Kidney glomerular epithelial cell (primary cell): Measurements from ENCODE around the gene POTEB3.
"Not testable (repeated sequence)": the region's sequence is repeated elsewhere in the genome, so short reads cannot be mapped to it uniquely, and the experiment has no call there.

Source experiments
- DNase-seq: peaks from one replicate; lab custom pipeline; 2025; lab: John Stamatoyannopoulos, UW

POTEB3 gene

GRCh38 chr15:21440399-21440798, at the start of gene POTEB3:
Gene POTEB3, minus strand, starts transcription at chr15:21440499. Its CDS starts 488 bp downstream, at chr15:21440011.
- DNase-seq = not testable (repeated sequence)

- DNase-seq = not testable (repeated sequence)
These were observed 13.4 kb upstream of the POTEB3 start for GRCh38 chr15:21453683-21454082.

GRCh38 chr15:21451920-21452563, 11.7 kb upstream of the POTEB3 start:
- DNase-seq = not testable (repeated sequence)

GRCh38 chr15:21451487-21451886, 11.2 kb upstream of the POTEB3 start:
- DNase-seq = not testable (repeated sequence)

GRCh38 chr15:21407366-21407765, 32.9 kb downstream of the POTEB3 start:
- not testable (repeated sequence) for DNase-seq

- DNase-seq = not testable (repeated sequence)
These were observed 38.8 kb downstream of the POTEB3 start for GRCh38 chr15:21401531-21401930.

GRCh38 chr15:21399111-21399510, 41.2 kb downstream of the POTEB3 start:
- not testable (repeated sequence) for DNase-seq

- DNase-seq = not testable (repeated sequence)
These were observed 41.8 kb downstream of the POTEB3 start for GRCh38 chr15:21398511-21398910.

GRCh38 chr15:21397656-21398055, 42.6 kb downstream of the POTEB3 start:
- DNase-seq = not testable (repeated sequence)

GRCh38 chr15:21397186-21397585, 43.1 kb downstream of the POTEB3 start:
- not testable (repeated sequence) for DNase-seq

GRCh38 chr15:21385961-21386360, 54.3 kb downstream of the POTEB3 start:
- DNase-seq = not testable (repeated sequence)

GRCh38 chr15:21383866-21384485, 56.3 kb downstream of the POTEB3 start:
- DNase-seq = not testable (repeated sequence)

- DNase-seq = not testable (repeated sequence)
These were observed 66.6 kb downstream of the POTEB3 start for GRCh38 chr15:21373682-21374081.

GRCh38 chr15:21369177-21369576, 71.1 kb downstream of the POTEB3 start:
- DNase-seq = not testable (repeated sequence)

GRCh38 chr15:21368625-21369024, 71.7 kb downstream of the POTEB3 start:
- DNase-seq = not testable (repeated sequence)
